Fibroblast of skin of right quadriceps (primary cell): ENCODE measurements around the gene ITK.
"Not testable (repeated sequence)": the region's sequence is repeated elsewhere in the genome, so short reads cannot be mapped to it uniquely, and the experiment has no call there.

Experiments used
- DNase-seq: peaks from one replicate; pipeline ENCODE4 v3.0.0-alpha.2; 2013

The ITK gene

GRCh38 chr5:157168286-157168685 is 12.4 kb upstream of the ITK start:
- DNase-seq, result no peak

GRCh38 chr5:157172403-157172802 is 8.2 kb upstream of the ITK start:
- DNase-seq, result peak; percentile 3

DNA sequence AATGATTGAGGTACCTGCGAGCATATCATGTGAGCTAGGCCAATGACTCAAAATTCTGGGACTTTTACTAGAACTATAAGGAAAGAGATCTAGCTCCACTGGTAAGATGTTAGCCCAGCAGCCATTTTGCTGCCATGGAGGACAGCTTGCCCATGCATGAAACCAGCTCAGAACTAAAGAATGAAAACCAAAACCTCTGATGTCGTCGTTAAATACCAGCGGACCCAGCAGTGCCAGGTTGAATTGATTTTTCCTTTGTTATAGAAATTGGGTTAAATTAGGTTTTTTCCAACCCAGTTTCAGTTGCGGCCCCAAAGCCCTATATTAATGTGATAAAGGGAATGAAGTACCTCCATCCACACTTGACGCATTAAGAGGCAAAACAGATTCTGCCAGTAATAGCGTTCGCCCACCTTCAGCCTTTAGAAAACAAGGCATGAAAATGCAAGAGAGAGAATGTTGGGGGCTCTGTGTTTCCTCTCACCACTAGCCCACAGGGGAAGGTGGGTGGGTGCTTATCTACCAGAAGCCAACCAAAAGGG is 5.5 kb upstream of the ITK start:
- no peak for DNase-seq

DNA sequence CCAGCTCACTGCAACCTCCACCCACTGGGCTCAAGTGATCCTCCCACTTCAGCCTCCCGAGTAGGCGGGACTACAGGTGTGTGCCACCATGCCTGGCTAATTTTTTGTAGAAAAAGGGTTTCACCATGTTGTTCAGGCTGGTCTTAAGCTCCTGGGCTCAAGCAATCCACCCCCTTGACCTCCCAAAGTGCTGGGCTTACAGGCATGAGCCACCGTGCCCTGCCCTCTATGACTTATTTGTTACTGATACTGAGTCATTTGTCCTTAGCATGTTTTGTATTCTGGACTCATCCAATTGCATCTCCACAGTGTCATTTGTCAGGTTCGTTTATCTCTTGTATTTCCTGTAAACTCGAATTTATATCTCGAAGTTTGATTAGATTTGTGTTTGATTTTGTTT is 2.7 kb upstream of the ITK start:
- no peak for DNase-seq

DNA sequence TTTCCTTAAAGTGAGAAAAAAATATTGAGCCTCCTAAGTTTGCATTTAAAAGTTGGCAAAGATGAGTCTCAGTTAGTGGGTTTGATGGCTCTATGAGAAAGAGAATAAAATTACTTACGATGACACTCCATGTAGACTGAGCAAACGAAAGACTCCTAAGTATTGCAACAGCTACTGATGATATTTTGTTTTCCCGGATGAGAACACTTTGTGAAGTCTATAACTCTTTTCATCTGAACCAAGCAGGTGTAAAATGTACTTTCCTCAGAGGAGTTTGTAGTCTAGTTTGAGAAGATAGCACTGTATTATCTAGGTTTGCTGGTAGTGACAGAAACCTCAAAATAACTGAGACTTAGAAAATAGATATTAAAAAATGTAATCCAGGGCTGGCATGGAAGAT is 1.7 kb upstream of the ITK start:
- no peak for DNase-seq

- DNase-seq, result no peak
Measured at GRCh38 chr5:157182143-157182757, 1.6 kb downstream of the ITK start.

- no peak for DNase-seq
Measured at GRCh38 chr5:157184117-157184670, 3.6 kb downstream of the ITK start.

DNA sequence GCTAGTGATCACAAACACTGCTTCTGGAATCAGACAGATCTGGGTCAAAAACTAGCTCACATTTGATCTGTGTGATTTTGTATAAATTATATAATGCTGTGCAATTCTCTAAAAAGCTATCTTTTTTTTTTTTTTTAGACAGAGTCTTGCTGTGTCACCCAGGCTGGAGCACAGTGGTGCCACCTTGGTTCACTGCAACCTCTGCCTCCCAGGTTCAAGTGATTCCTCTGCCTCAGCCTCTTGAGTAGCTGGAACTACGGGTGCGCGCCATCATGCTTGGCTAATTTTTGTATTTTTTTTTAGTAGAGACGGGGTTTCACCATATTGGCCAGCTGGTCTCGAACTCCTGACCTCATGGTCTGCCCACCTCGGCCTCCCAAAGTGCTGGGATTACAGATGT is 4.5 kb downstream of the ITK start:
- not testable (repeated sequence) for DNase-seq

GRCh38 chr5:157186309-157187045 is 5.8 kb downstream of the ITK start:
- no peak for DNase-seq

GRCh38 chr5:157187046-157187754 is 6.6 kb downstream of the ITK start:
- DNase-seq, result no peak

- no peak for DNase-seq
Measured at GRCh38 chr5:157188270-157188669, 7.6 kb downstream of the ITK start.

DNA sequence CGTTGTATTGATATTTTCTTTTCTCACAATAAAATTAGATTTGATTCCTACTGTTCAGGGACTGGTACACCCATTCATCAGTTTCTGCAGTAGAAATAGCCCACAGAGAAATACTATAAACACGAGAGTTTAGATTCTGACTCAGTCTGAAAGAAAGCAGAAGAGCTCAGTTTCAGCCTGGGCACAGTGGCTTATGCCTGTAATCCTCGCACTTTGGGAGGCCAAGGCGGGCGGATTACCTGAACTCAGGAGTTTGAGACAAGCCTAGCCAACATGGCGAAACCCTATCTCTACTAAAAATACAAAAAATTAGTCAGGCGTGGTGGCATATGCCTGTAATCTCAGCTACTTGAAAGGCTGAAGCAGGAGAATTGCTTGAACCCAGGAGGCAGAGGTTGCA is 8.6 kb downstream of the ITK start:
- DNase-seq, result no peak

DNA sequence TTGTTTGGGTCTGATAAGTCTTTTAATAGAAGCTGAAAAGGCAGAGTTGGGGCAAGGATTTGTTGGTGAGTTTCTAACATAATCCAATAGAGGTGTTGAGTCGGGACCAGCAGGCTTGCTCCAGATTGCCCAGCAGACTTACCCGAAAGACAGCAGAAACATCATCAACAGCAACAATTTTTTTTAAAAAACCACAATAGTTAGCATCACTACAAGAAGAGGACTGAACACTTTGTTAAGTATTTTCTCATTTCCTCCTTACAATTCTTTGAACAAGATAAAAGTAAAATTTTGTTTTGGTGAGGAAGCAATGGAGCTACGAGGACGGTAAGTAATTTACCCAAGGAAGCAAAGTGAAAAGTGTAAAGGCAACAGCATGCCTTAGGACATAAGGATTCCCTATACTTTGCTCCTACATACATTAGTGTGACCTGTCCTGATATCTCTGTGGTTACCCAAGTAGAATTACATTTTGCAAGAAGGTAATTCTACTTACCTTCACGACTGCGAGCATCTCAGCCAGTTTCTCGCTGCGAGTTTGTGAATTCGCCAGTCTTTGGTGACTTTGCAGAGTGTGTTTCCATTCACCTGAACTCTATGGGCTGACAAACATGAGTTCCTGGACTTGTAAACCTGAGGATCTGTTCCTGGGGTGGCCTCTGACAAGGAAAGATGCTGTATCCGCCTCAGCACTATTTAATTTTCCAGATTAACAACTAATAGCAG is 13.2 kb downstream of the ITK start:
- no peak for DNase-seq

- DNase-seq, result no peak
Measured at GRCh38 chr5:157196045-157196444, 15.4 kb downstream of the ITK start.

- DNase-seq, result no peak
Measured at GRCh38 chr5:157197086-157197485, 16.4 kb downstream of the ITK start.

DNA sequence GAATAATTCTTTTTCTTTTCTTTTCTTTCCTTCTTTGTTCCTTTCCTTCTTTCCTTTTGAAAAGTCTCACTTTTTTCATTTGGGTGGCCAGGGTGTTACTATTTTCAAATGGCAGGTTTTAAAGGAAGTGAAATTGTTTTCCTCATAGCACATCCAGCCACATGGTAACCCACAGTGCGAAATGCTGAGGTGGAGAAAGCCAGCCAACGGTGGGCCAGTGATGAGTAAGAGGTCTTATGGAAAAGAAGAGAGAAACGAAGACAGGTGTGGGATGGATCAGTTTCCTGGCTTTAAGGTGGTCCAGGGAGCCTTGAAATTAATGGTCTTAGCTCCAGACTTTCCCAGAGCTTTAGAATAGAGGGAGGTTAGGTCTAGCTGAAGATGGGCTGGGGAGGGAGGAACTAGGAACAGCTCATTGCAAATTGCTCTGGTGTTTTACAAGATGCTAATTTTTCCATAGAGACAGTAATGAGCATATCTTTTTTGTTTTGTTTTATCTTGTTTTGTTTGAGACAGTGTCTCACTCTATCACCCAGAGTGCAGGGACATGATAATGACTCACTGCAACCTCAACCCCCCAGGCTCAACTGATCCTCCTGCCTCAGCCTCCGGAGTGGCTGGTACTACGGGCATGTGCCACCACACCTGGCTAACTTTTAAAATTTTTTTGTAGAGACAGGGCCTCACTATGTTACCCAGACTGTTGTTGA is 17.8 kb downstream of the ITK start:
- no peak for DNase-seq

GRCh38 chr5:157201857-157202256 is 21.2 kb downstream of the ITK start:
- no peak for DNase-seq

GRCh38 chr5:157203417-157203816 is 22.8 kb downstream of the ITK start:
- DNase-seq, result no peak

GRCh38 chr5:157204765-157205164 is 24.1 kb downstream of the ITK start:
- DNase-seq, result no peak

- DNase-seq, result no peak
Measured at GRCh38 chr5:157205708-157206107, 25.1 kb downstream of the ITK start.

GRCh38 chr5:157210652-157211051 is 30.0 kb downstream of the ITK start:
- DNase-seq, result peak; percentile 78

DNA sequence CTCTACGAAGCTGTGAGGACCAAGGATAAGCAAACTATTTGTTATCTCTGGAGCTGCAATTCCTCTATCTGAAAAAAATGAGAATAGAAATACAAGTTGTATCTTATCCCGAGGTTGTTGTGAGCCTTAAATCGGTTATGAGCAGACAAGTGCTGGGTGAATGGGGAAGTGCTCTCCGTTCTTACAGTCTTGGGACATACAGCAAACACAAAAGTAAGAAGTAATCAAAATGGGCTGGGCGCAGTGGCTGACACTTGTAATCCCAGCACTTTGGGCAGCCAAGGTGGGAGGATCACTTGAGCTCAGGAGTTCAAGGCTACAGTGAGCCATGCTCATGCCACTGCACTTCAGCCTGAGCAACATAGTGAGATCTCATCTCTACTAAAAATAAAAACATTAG is 31.7 kb downstream of the ITK start:
- DNase-seq, result no peak
